Thoracic aorta (tissue), 2 donors: Measurements from ENCODE around the gene CSNK2B. TPM values are rescaled to one million over a fixed set of nuclear protein-coding genes. Genes with fewer than 3 reads are reported as not detected.

Experiments
- ATAC-seq: fragments of 150-250 bp; one replicate; pipeline ENCODE4 v1.8.0; 2017; ENCODE audit warnings: low read depth; ENCODE audit not compliant: insufficient number of reproducible peaks, low FRiP score
- DNase-seq: peaks from one replicate; pipeline ENCODE4 v3.0.0-alpha.2; 2020; ENCODE audit warnings: low spot score
- H3K27ac ChIP-seq, 2 donors: fragments of 200-600 bp; sonication (generic); 1 replicate in 1 of 2; 2 replicates in 1 of 2; pipeline ENCODE4 v1.5.1; 2016; ENCODE audit warnings: mild to moderate bottlenecking in 2 of 2, moderate library complexity in 2 of 2
- H3K27me3 ChIP-seq: fragments of 200-600 bp; sonication (generic); replicated peaks from 2 replicates; pipeline ENCODE4 v1.6.0; 2016; ENCODE audit warnings: mild to moderate bottlenecking; ENCODE audit not compliant: insufficient read depth
- H3K36me3 ChIP-seq: fragments of 200-600 bp; sonication (generic); one replicate; pipeline ENCODE4 v1.5.1; 2016
- H3K4me1 ChIP-seq, 2 donors: fragments of 200-600 bp; sonication (generic); 1 replicate in 1 of 2; 2 replicates in 1 of 2; pipeline versions ENCODE4 v1.5.1 to v1.6.0; 2016; ENCODE audit warnings: low read depth in 2 of 2, mild to moderate bottlenecking in 1 of 2; ENCODE audit not compliant: control insufficient read depth in 1 of 2
- H3K4me3 ChIP-seq: fragments of 200-600 bp; sonication (generic); 2 replicates; pipeline ENCODE4 v1.5.1; 2016; ENCODE audit warnings: mild to moderate bottlenecking
- H3K9me3 ChIP-seq: fragments of 200-600 bp; sonication (generic); 2 replicates; pipeline ENCODE4 v1.5.1; 2016
- CTCF ChIP-seq: fragments of 200-600 bp; sonication (generic); IDR thresholded peaks from one replicate; pipeline ENCODE4 v1.5.1; 2019; ENCODE audit warnings: antibody characterized with exemption
- total RNA-seq, 2 donors: library from RNA; depleted of rRNA; stranded (reverse); fragments of >200 nt; gene quantifications; one replicate each; pipeline versions ENCODE4 v1.1.0 to v1.2.3, GENCODE V29; 2016

Gene CSNK2B
- total RNA-seq, 2 donors from 2014 or later: 175 to 202 TPM

DNA sequence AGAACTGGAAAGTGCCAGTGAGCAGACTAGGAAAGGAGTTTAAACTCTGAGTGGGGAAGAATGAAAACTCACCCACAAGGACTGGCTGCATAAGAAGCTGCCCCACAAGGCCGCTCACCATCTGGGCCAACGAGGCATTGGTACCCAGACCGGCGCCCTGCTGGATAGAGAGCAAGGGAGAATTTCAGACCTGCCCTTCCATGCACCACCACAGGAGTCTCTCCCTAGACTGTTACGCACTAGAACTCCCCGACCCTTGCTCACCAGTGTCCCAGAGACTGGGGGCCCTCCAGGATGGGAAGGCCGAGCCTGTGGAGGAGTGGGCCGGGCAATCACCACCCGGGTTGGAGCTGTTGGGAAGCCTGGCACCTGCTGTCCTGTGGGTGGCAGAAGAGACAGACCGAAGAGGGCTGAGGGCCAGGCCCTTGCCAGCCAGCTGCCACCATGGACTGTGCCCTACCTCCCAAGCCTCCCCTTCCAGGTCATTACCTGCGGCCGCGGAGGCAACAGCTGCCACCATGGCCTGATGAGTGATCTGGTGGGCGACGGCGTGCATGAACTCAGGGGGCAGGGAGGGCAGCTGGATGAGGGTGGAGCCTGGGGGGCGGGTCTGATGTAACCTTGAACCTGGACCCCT, 21.9 kb upstream of the CSNK2B start:
- ATAC-seq (no peak), DNase-seq (no peak)

DNA sequence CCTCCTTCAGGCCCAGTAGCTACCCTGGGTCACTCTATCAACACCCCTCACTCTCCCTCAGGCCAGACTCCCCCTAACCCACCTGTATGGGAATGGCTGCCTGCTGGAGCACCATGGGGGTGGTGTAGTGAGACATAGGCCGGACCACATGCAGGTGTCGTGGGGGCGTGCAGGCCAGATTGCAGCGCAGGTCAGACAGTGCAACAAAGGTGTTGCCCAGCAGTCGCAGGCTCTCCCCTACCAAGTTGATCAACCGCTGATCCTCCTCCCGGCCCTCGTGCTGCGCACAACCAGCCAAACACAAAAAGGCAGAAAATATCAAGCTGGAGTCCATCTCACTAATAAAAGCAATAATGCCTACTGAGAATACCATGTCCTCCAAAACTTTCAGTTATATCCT, 20.6 kb upstream of the CSNK2B start:
- no peak for TF ChIP-seq CTCF
- H3K27me3 ChIP-seq: no peaks in the 10 kb centered on the region
- peaks cover 89% of the 10 kb centered on the region for H3K36me3 ChIP-seq
- H3K27ac ChIP-seq: no peak overlapping the region
- DNase-seq (no peak), ATAC-seq (no peak)
- no peaks in the 10 kb centered on the region for H3K9me3 ChIP-seq
- no peak overlapping the region for H3K4me3 ChIP-seq
- peaks cover 0 to 3% of the 10 kb centered on the region in 2 donors for H3K4me1 ChIP-seq

More for the DNA sequence above, 21.9 kb upstream of the CSNK2B start:
- Histone ChIP-seq H3K27me3 (no peaks in the 10 kb centered on the region), H3K36me3 (peaks cover 91% of the 10 kb centered on the region), H3K4me1 (no peaks in the 10 kb centered on the region), H3K4me3 (no peak overlapping the region), H3K9me3 (no peaks in the 10 kb centered on the region), H3K27ac (no peak overlapping the region)
- no peak for TF ChIP-seq CTCF

DNA sequence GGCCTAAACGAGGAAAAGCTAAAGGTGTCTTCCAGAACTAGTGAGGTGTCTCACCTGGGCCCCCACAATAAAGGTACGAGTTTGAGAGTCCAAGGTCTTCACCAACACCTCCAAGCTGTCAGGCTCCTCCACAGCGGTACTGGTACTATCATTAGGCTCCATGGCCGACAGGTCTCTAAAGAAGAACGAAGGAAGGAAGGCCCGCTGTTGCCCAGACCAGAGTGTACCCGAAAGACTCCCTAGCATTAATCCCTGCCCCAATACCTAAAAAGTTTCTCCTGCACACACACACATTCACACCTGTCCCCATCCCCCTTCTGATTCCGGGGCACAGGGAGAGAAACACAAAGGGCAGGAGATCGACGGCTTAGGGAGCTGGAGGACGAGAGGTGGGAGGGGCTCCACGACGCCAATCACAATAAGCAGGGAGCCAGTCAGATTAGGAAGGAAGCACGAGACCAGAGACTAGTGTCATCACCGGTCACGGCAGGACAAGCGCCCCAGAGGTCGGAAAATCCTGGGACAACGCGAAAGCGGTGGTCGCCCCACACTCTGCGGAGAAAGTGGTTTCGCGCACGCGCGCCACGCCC, 14.2 kb upstream of the CSNK2B start:
- H3K36me3 ChIP-seq: peaks cover 32% of the 10 kb centered on the region
- DNase-seq (peak; percentile 17), ATAC-seq (peak; percentile 52)
- H3K27me3 ChIP-seq: no peaks in the 10 kb centered on the region
- H3K4me3 ChIP-seq: peak overlapping the region; percentile 94
- no peak for TF ChIP-seq CTCF
- H3K27ac ChIP-seq: peak overlapping the region; percentile 99 to 100
- no peaks in the 10 kb centered on the region for H3K9me3 ChIP-seq
- H3K4me1 ChIP-seq: peaks cover 10 to 25% of the 10 kb centered on the region in 2 donors

DNA sequence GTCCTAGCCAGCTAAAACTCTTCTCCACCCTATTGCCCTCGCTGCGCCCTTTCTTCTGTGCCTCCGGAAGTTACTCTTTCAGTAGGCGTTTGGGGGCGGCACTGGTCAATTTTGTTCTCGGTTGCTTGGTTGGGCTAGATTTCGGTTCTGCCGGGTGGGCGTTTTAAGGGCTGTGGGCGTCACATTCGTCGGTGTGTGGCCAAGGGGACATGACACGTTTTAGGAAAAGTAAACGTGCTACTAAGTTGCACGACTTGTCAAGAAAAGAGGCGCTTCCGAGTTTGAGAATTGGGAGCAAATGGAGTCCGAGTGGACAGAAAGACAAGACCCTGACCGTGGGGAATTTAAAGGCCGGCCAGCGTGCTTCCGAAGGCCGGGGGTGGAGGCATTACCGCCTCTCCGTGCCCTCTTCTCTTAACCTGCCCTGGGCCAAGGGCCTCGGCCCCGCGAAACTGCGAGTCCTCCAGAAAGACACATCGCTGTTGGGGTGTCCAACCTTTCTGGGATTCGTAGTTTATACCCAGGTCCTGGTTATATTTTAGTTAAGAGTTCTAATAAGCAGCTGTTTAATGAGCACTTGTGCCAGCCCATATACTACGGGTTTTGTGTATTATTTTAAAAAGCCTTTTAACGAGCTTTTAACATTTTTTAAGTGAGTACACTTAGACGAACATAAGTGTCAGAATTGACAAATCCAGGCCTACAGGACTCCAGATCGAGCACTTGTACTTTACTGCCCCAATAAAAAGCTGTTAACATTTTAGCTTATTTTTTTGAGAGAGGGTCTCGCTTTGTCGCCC, 12.8 kb upstream of the CSNK2B start:
- peak overlapping the region; percentile 94 for H3K4me3 ChIP-seq
- TF ChIP-seq CTCF: no peak
- ATAC-seq: peak; percentile 73
- peaks cover 10 to 34% of the 10 kb centered on the region in 2 donors for H3K4me1 ChIP-seq
- no peaks in the 10 kb centered on the region for H3K9me3 ChIP-seq
- DNase-seq: peak; percentile 82
- H3K27me3 ChIP-seq: no peaks in the 10 kb centered on the region
- H3K27ac ChIP-seq: peak overlapping the region; percentile 99 to 100
- H3K36me3 ChIP-seq: peaks cover 18% of the 10 kb centered on the region
